Measurements from ENCODE around the gene C1orf159. TPM values are rescaled to one million over a fixed set of nuclear protein-coding genes. Genes with fewer than 3 reads are reported as not detected.

C1orf159 gene
- total and polyA plus RNA-seq, 4 donors, result 3.9 to 7.0 (median 4.7) TPM

DNA sequence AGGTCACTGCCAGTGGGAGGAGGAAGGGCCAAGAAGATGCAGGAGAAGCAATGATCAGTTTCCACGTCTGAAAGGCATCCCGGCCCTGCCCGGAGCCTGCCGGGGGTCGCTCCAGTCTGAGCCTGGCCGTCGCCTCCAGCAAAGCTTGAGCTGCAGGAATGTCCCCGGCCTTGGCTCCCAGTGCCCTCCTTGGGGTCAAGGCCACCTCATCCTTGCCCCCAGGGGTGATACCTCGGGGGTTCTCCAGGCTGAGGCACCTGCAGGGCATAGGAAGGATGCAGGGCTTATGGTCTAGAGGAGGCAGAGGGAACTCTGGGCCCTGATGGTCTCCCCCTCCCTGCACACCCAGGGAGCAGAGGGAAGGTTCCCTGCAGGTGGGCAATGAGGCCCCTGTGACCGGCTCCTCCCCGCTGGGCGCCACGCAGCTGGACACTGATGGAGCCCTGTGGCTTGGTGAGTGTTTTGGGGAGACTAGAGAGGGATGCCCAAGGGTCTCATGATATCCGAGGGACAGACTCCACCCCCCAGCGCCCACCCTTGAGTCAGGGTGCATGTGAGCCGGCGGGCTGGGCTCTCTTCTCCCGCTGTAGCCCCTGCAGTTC, 61.7 kb downstream of the C1orf159 start:
- no peak for DNase-seq (ENCODE audit: low spot score)
- no peak for TF ChIP-seq EGR1 (IDR thresholded peaks at IDR 0.05; ENCODE audit: low read depth in 2 of 2)
- H3K9ac ChIP-seq (ENCODE audit: low read depth in 1 of 2, low read length in 2 of 2), result no peak overlapping the region
- no peaks in the 10 kb centered on the region for H3K27me3 ChIP-seq (ENCODE audit: control insufficient read depth in 4 of 4, insufficient read depth in 4 of 4, low read length in 3 of 4)
- H3K4me1 ChIP-seq (ENCODE audit: control insufficient read depth in 4 of 4, insufficient read depth in 4 of 4, low read length in 3 of 4), result peaks cover 5 to 12% (median 9%) of the 10 kb centered on the region in 4 donors
- H3K4me3 ChIP-seq (ENCODE audit: low read depth in 1 of 3, low read length in 3 of 3), result no peak overlapping the region
- H3K27ac ChIP-seq (ENCODE audit: low read depth in 1 of 2, low read length in 2 of 2), result no peak overlapping the region
- no peaks in the 10 kb centered on the region for H3K9me3 ChIP-seq (ENCODE audit: control insufficient read depth in 4 of 4, low read length in 3 of 4)
- peaks cover 0 to 13% (median 2%) of the 10 kb centered on the region in 4 donors for H3K36me3 ChIP-seq (ENCODE audit: control insufficient read depth in 4 of 4, insufficient read depth in 3 of 4, low read depth in 1 of 4, low read length in 3 of 4)
- WGBS, result 96% methylated on average over 18 of the region's 18 CpGs

GRCh38 chr1:1053682-1054081, 62.2 kb downstream of the C1orf159 start:
- Histone ChIP-seq H3K9me3 (ENCODE audit: control insufficient read depth in 4 of 4, low read length in 3 of 4) (no peaks in the 10 kb centered on the region), H3K36me3 (ENCODE audit: control insufficient read depth in 4 of 4, insufficient read depth in 3 of 4, low read depth in 1 of 4, low read length in 3 of 4) (peaks cover 0 to 13% (median 3%) of the 10 kb centered on the region in 4 donors), H3K9ac (ENCODE audit: low read depth in 1 of 2, low read length in 2 of 2) (no peak overlapping the region), H3K27ac (ENCODE audit: low read depth in 1 of 2, low read length in 2 of 2) (no peak overlapping the region), H3K27me3 (ENCODE audit: control insufficient read depth in 4 of 4, insufficient read depth in 4 of 4, low read length in 3 of 4) (no peaks in the 10 kb centered on the region), H3K4me3 (ENCODE audit: low read depth in 1 of 3, low read length in 3 of 3) (no peak overlapping the region), H3K4me1 (ENCODE audit: control insufficient read depth in 4 of 4, insufficient read depth in 4 of 4, low read length in 3 of 4) (peaks cover under 1 to 8% (median 4%) of the 10 kb centered on the region in 4 donors)
- no peak for TF ChIP-seq EGR1 (IDR thresholded peaks at IDR 0.05; ENCODE audit: low read depth in 2 of 2)
- TF ChIP-seq SP1 (IDR thresholded peaks at IDR 0.05), result no peak
- DNase-seq (ENCODE audit: low spot score), result no peak
- 96% methylated on average over 18 of the region's 18 CpGs for WGBS

DNA sequence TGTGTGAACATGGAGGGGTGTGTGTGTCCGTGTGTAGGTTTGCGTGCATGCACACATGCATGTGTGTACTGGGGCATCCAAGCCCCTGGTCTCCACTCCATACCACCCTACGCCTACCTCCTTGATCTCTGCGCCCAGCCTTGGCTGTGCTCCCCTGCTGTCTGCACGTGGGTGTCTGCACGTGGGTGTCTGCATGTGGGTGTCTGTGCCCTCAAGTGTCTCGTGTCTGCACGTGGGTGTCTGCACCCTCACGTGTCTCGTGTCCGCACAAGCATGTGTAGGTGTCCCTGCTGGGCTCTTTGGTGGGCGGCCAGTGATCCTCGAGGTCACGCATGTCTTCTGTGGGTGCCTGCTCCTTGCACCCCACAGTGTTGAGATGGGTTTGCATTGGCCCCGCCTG, 62.9 kb downstream of the C1orf159 start:
- H3K27ac ChIP-seq (ENCODE audit: low read depth in 1 of 2, low read length in 2 of 2), result no peak overlapping the region
- TF ChIP-seq RXRA (IDR thresholded peaks at IDR 0.05) (no peak), HNF4A (conservative IDR thresholded peaks at IDR 0.05) (no peak), FOXA1 (IDR thresholded peaks at IDR 0.05) (no peak), JUND (IDR thresholded peaks at IDR 0.05) (no peak), CTCF (IDR thresholded peaks at IDR 0.05; ENCODE audit: low read depth, low read length, missing input control) (no peak), HNF4G (IDR thresholded peaks at IDR 0.05) (no peak), GABPA (IDR thresholded peaks at IDR 0.05 in 1 of 2, conservative IDR thresholded peaks at IDR 0.05 in 1 of 2) (no peak), NR2F2 (IDR thresholded peaks at IDR 0.05) (no peak), TAF1 (conservative IDR thresholded peaks at IDR 0.05) (no peak), MAX (IDR thresholded peaks at IDR 0.05) (no peak), YY1 (IDR thresholded peaks at IDR 0.05) (no peak), FOXA2 (IDR thresholded peaks at IDR 0.05) (no peak), SP1 (IDR thresholded peaks at IDR 0.05) (no peak), REST (IDR thresholded peaks at IDR 0.05) (no peak)
- TF ChIP-seq, protein P1, sequence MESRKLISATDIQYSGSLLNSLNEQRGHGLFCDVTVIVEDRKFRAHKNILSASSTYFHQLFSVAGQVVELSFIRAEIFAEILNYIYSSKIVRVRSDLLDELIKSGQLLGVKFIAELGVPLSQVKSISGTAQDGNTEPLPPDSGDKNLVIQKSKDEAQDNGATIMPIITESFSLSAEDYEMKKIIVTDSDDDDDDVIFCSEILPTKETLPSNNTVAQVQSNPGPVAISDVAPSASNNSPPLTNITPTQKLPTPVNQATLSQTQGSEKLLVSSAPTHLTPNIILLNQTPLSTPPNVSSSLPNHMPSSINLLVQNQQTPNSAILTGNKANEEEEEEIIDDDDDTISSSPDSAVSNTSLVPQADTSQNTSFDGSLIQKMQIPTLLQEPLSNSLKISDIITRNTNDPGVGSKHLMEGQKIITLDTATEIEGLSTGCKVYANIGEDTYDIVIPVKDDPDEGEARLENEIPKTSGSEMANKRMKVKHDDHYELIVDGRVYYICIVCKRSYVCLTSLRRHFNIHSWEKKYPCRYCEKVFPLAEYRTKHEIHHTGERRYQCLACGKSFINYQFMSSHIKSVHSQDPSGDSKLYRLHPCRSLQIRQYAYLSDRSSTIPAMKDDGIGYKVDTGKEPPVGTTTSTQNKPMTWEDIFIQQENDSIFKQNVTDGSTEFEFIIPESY (IDR thresholded peaks at IDR 0.05), result no peak
- no peak overlapping the region for H3K4me3 ChIP-seq (ENCODE audit: low read depth in 1 of 3, low read length in 3 of 3)
- peaks cover 0 to 2% (median under 1%) of the 10 kb centered on the region in 4 donors for H3K4me1 ChIP-seq (ENCODE audit: control insufficient read depth in 4 of 4, insufficient read depth in 4 of 4, low read length in 3 of 4)
- WGBS, result 95% methylated on average over 15 of the region's 15 CpGs
- H3K27me3 ChIP-seq (ENCODE audit: control insufficient read depth in 4 of 4, insufficient read depth in 4 of 4, low read length in 3 of 4), result no peaks in the 10 kb centered on the region
- no peak overlapping the region for H3K9ac ChIP-seq (ENCODE audit: low read depth in 1 of 2, low read length in 2 of 2)
- no peaks in the 10 kb centered on the region for H3K9me3 ChIP-seq (ENCODE audit: control insufficient read depth in 4 of 4, low read length in 3 of 4)
- no peak for DNase-seq (ENCODE audit: low spot score)
- peaks cover 0 to 13% (median 3%) of the 10 kb centered on the region in 4 donors for H3K36me3 ChIP-seq (ENCODE audit: control insufficient read depth in 4 of 4, insufficient read depth in 3 of 4, low read depth in 1 of 4, low read length in 3 of 4)

Measured in liver (tissue), 9 donors.